Hepatocyte (in vitro differentiated cells): ENCODE measurements around the gene ZNF326. TPM values are rescaled to one million over a fixed set of nuclear protein-coding genes. Genes with fewer than 3 reads are reported as not detected.
"Not testable (repeated sequence)": the region's sequence is repeated elsewhere in the genome, so short reads cannot be mapped to it uniquely, and the experiment has no call there.

Experiments used
- DNase-seq: peaks from one replicate; pipeline ENCODE4 v3.0.0-alpha.2; 2016; ENCODE audit warnings: low spot score
- H2AFZ ChIP-seq: fragments of 200-600 bp; sonication (generic); 2 replicates; pipeline ENCODE4 v1.6.0; 2016; ENCODE audit warnings: antibody characterized with exemption, mild to moderate bottlenecking
- H3K27ac ChIP-seq: fragments of 200-600 bp; sonication (generic); 2 replicates; pipeline ENCODE4 v1.5.1; 2016; ENCODE audit warnings: mild to moderate bottlenecking
- H3K27me3 ChIP-seq: fragments of 200-600 bp; sonication (generic); 2 replicates; pipeline ENCODE4 v1.6.1; 2016
- H3K36me3 ChIP-seq: fragments of 200-600 bp; sonication (generic); replicated peaks from 2 replicates; pipeline ENCODE4 v1.5.1; 2016; ENCODE audit warnings: low read depth; ENCODE audit not compliant: insufficient read depth
- H3K4me1 ChIP-seq: fragments of 200-600 bp; sonication (generic); 2 replicates; pipeline ENCODE4 v1.5.1; 2016; ENCODE audit warnings: mild to moderate bottlenecking, moderate library complexity; ENCODE audit not compliant: insufficient read depth
- H3K4me2 ChIP-seq: fragments of 200-600 bp; sonication (generic); 2 replicates; pipeline ENCODE4 v1.6.0; 2016
- H3K4me3 ChIP-seq: fragments of 200-600 bp; sonication (generic); 2 replicates; pipeline ENCODE4 v1.5.1; 2016; ENCODE audit warnings: mild to moderate bottlenecking
- H3K79me2 ChIP-seq: fragments of 200-600 bp; sonication (generic); 2 replicates; pipeline ENCODE4 v1.6.0; 2017; ENCODE audit warnings: mild to moderate bottlenecking
- H3K9me2 ChIP-seq: fragments of 200-600 bp; sonication (generic); replicated peaks from 2 replicates; pipeline ENCODE4 v1.6.0; 2017; ENCODE audit warnings: mild to moderate bottlenecking; ENCODE audit not compliant: insufficient read depth
- H3K9me3 ChIP-seq: fragments of 200-600 bp; sonication (generic); 2 replicates; pipeline ENCODE4 v1.5.1; 2016; ENCODE audit warnings: low read depth, mild to moderate bottlenecking
- H4K20me1 ChIP-seq: fragments of 200-600 bp; sonication (generic); 2 replicates; pipeline ENCODE4 v1.6.0; 2016; ENCODE audit warnings: mild to moderate bottlenecking; ENCODE audit not compliant: insufficient read depth, poor library complexity, severe bottlenecking
- CTCF ChIP-seq: fragments of 200-600 bp; sonication (generic); IDR thresholded peaks from 2 replicates; pipeline ENCODE4 v1.5.1; 2016; ENCODE audit warnings: antibody characterized with exemption, mild to moderate bottlenecking; ENCODE audit not compliant: poor library complexity
- EZH2 ChIP-seq: fragments of 200-600 bp; sonication (generic); IDR thresholded peaks from 2 replicates; pipeline ENCODE4 v1.6.1; 2016; ENCODE audit warnings: antibody characterized with exemption, mild to moderate bottlenecking, borderline replicate concordance
- EZH2phosphoT487 ChIP-seq: fragments of 200-600 bp; sonication (generic); IDR thresholded peaks from one replicate; pipeline ENCODE4 v1.6.1; 2018; ENCODE audit warnings: antibody characterized with exemption, mild to moderate bottlenecking, low read depth, moderate library complexity; ENCODE audit not compliant: unreplicated experiment, severe bottlenecking
- WGBS: methylation state at CpG from one replicate; pipeline ENCODE4 v1.1.6; 2016; ENCODE audit warnings: low lambda C conversion rate; ENCODE audit errors: missing lambda C conversion rate; 5-methylcytosine and 5-hydroxymethylcytosine counted together
- polyA plus RNA-seq: library from polyadenylated mRNA; unstranded; fragments of >200 nt; fragmentation: Nextera tagmentation; extraction: Ambion mirVana; gene quantifications from 2 replicates; pipeline ENCODE4 v1.2.1, GENCODE V29; 2016
- total RNA-seq: library from RNA; depleted of rRNA; stranded (reverse); fragments of >200 nt; gene quantifications from 2 replicates; pipeline ENCODE4 v1.2.3, GENCODE V29; 2014

ZNF326 gene
- total and polyA plus RNA-seq, 2 experiments from 2014 or later = 16.1 to 25.7 TPM

- TF ChIP-seq EZH2phosphoT487 (no peak), EZH2 (no peak), CTCF (no peak)
- WGBS = 97% methylated on average over 1 of the region's 1 CpG
- Histone ChIP-seq H3K9me3 (no peaks in the 10 kb centered on the region), H4K20me1 (no peaks in the 10 kb centered on the region), H3K4me2 (no peak overlapping the region), H3K27ac (no peak overlapping the region), H2AFZ (no peak overlapping the region), H3K79me2 (no peaks in the 10 kb centered on the region), H3K36me3 (no peaks in the 10 kb centered on the region), H3K4me3 (no peak overlapping the region), H3K4me1 (no peaks in the 10 kb centered on the region), H3K9me2 (no peaks in the 10 kb centered on the region), H3K27me3 (no peaks in the 10 kb centered on the region)
- no peak for DNase-seq
These were observed 16.2 kb upstream of the ZNF326 start for GRCh38 chr1:89978755-89979154.

GRCh38 chr1:89980605-89981004 lies 14.3 kb upstream of the ZNF326 start:
- DNase-seq = no peak
- Histone ChIP-seq H3K36me3 (no peaks in the 10 kb centered on the region), H3K4me1 (no peaks in the 10 kb centered on the region), H3K27ac (no peak overlapping the region), H3K9me2 (no peaks in the 10 kb centered on the region), H4K20me1 (no peaks in the 10 kb centered on the region), H3K4me2 (no peak overlapping the region), H3K79me2 (no peaks in the 10 kb centered on the region), H3K27me3 (no peaks in the 10 kb centered on the region), H3K9me3 (no peaks in the 10 kb centered on the region), H3K4me3 (no peak overlapping the region), H2AFZ (no peak overlapping the region)
- 55% methylated on average over 4 of the region's 4 CpGs for WGBS
- TF ChIP-seq EZH2phosphoT487 (no peak), CTCF (no peak), EZH2 (no peak)

- not testable (repeated sequence) for H3K27me3 ChIP-seq, DNase-seq, H4K20me1 ChIP-seq, H3K9me2 ChIP-seq, H3K4me1 ChIP-seq, H3K27ac ChIP-seq, H3K9me3 ChIP-seq, H3K4me3 ChIP-seq, H3K79me2 ChIP-seq, H2AFZ ChIP-seq, H3K36me3 ChIP-seq, H3K4me2 ChIP-seq
- WGBS = 92% methylated on average over 2 of the region's 2 CpGs
These were observed 12.1 kb upstream of the ZNF326 start for GRCh38 chr1:89982846-89983245.

- not testable (repeated sequence) for H3K36me3 ChIP-seq, H3K4me3 ChIP-seq, H3K4me1 ChIP-seq, H2AFZ ChIP-seq, H4K20me1 ChIP-seq, DNase-seq, H3K9me3 ChIP-seq, H3K27ac ChIP-seq, H3K27me3 ChIP-seq, H3K4me2 ChIP-seq, H3K9me2 ChIP-seq, H3K79me2 ChIP-seq
- WGBS = 95% methylated on average over 15 of the region's 33 CpGs
These were observed 10.3 kb upstream of the ZNF326 start for GRCh38 chr1:89984564-89985116.

GRCh38 chr1:89986020-89986419 lies 8.9 kb upstream of the ZNF326 start:
- H3K9me3 ChIP-seq = no peaks in the 10 kb centered on the region
- H2AFZ ChIP-seq = no peak overlapping the region
- no peak for TF ChIP-seq EZH2
- TF ChIP-seq EZH2phosphoT487 = no peak
- no peak for TF ChIP-seq CTCF
- H3K4me3 ChIP-seq = no peak overlapping the region
- no peaks in the 10 kb centered on the region for H3K27me3 ChIP-seq
- H3K79me2 ChIP-seq = no peaks in the 10 kb centered on the region
- no peak for DNase-seq
- no peak overlapping the region for H3K4me2 ChIP-seq
- H3K4me1 ChIP-seq = peaks cover 10% of the 10 kb centered on the region
- H4K20me1 ChIP-seq = no peaks in the 10 kb centered on the region
- no peaks in the 10 kb centered on the region for H3K9me2 ChIP-seq
- H3K27ac ChIP-seq = no peak overlapping the region
- H3K36me3 ChIP-seq = no peaks in the 10 kb centered on the region
